GM19193 (cell line): ENCODE data around the gene INSL3.

Experiments used
- POLR2A ChIP-seq: IDR thresholded peaks from 4 replicates; pipeline ENCODE4 v1.6.1; 2011; ENCODE audit not compliant: insufficient read depth, insufficient read length; ENCODE audit errors: extremely low read depth

Gene INSL3

GRCh38 chr19:17835182-17836006, 14.1 kb upstream of the INSL3 start:
- TF ChIP-seq POLR2A, result no peak

GRCh38 chr19:17834350-17835181, 13.2 kb upstream of the INSL3 start:
- TF ChIP-seq POLR2A, result no peak

- TF ChIP-seq POLR2A, result no peak
Observed at GRCh38 chr19:17832443-17833208, 11.3 kb upstream of the INSL3 start.

GRCh38 chr19:17831419-17831888, 10.1 kb upstream of the INSL3 start:
- TF ChIP-seq POLR2A, result no peak

GRCh38 chr19:17830567-17831418, 9.5 kb upstream of the INSL3 start:
- TF ChIP-seq POLR2A, result no peak

- no peak for TF ChIP-seq POLR2A
Observed at GRCh38 chr19:17829855-17830566, 8.7 kb upstream of the INSL3 start.

GRCh38 chr19:17826508-17827056, 5.3 kb upstream of the INSL3 start:
- no peak for TF ChIP-seq POLR2A

GRCh38 chr19:17824339-17824738, 3.0 kb upstream of the INSL3 start:
- TF ChIP-seq POLR2A, result no peak

- TF ChIP-seq POLR2A, result no peak
Observed at GRCh38 chr19:17817668-17818363, 3.5 kb downstream of the INSL3 start.

- no peak for TF ChIP-seq POLR2A
Observed at GRCh38 chr19:17812099-17812498, 9.2 kb downstream of the INSL3 start.

- TF ChIP-seq POLR2A, result no peak
Observed at GRCh38 chr19:17811681-17812080, 9.6 kb downstream of the INSL3 start.

- no peak for TF ChIP-seq POLR2A
Observed at GRCh38 chr19:17811103-17811502, 10.2 kb downstream of the INSL3 start.
